ENCODE measurements around the gene FBXL17.
A peak's percentile ranks its signal among the peaks of the same experiment; 100 is the strongest.

FBXL17 gene

DNA sequence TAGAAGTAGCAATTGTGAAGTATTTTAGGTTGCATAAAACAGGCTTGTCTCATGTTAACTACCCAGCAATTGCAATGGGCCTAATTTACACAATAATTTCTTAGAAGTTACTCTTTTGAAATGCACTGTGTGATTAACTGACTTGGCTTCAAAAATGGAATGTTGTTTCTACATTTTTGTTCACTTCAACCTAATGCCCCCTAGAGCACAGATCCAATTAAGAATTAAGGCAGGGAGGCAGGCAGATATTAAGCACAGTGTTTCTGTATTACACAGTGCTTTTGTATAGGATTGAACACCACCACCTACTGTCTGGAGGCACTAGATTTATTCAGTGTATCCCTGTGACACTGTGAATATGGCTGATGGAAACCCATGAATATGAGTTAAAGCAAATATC lies 302.1 kb downstream of the FBXL17 start:
- DNase-seq, result no peak

DNA sequence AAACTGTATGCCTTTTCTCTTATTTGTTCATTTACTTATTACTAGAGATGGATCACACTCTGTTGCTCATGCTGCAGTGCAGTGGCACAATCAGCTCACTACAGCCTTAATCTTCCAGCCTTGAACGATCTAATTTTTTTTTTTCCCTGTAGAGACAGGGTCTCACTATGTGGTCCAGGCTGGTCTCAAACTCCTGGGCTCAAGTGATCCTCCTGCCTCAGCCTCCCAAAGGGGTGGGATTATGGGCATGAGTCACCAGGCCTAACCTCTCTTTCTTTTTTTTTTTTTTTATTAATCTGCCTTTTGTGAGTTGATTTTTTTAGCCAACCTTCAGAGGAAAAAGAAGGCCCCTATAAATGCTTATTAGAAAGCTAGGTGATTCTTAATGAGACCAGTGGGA lies 303.0 kb downstream of the FBXL17 start:
- no peak for DNase-seq

DNA sequence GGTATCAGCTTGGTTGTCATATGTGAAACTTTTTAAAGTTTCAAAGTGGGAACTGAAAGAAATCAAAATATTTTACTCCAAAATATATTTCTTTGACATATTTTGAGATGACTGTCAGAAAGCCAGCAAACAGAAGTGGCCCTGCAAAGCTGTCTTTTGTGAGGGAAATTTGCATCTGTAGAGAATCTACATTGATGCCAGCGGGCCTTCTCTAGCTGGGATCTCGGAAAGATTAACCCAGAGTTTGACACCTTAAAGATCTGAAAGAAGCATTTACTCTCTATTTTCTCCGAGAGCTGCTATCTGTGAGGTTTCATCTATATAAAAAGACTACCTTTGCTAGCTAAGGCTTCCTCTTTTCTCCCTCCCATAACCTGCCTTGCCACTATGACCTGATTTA lies 303.6 kb downstream of the FBXL17 start:
- no peak for DNase-seq

DNA sequence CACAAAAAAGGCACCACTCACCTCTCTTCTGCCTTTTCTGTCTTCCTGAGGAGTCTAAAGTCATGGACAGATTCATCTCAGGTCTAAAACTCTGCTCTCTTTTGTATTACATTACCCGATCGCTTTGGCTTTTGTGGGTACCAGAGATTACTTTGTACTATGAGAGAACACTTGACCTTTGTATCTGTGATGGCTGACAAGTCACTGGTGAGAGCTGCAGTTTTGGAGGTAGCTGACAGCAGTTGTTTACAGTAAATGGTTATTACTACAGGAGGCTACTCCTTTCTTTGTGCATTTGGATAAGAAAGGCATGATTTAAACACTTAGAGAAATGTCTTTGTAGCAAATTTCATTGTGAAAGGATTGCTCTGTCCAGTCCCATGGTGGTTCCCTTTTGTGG lies 307.3 kb downstream of the FBXL17 start:
- no peak for DNase-seq

DNA sequence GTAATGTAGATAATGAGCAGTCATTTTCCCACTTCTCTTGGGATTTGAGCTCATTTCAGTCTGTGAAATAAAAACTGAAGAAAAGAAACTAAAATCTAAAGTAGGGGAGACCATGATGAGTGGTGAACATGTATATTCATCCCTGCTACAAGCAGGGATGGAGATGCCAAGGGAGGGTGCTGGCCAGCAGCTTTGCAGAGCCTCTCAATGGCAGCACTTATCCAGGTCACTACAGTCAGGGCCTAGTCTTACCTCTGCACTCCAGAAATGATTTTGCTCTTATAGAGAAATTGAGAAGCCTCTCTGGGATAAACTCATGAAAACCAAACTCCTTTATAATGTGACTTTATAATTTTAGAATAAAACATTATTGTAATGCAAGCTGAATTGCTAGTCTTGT lies 317.6 kb downstream of the FBXL17 start:
- no peak for DNase-seq

DNA sequence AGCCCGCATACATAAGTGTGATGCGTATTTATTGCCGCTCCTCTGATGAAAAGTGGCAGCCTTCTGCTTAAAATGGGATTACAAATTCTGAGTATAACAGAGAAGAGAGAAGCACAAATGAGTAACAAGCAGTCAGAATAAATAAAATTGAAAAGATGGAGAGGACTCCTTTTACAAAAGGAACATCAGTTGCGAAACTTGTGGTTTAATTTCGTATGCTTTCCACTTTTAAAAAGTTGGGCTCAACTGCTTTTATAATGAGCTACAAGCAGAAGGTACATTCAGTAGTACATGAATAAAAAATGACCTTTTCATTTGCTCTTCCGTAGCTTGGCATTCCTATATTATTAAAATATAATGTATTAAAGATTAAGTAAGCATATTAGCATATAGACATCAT lies 320.0 kb downstream of the FBXL17 start:
- DNase-seq, result no peak

DNA sequence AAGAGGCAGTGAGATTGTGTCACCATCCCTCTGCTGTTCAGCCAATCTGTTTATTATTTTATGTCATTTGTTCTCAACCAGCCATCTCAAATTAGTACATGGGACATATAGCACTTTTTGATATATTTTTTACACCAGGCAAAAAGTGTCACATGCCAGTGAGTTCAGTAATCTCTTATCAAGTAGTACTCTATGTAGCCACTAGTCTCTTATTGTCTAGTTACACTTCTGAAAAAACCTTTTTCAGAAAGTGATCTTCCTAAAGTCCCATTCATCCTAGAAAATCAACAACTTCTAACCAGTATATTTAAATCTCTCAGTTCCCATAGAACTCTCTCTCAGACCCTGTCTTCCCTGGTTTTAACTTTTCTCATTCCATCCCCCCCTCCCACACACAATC lies 321.6 kb downstream of the FBXL17 start:
- no peak for DNase-seq

DNA sequence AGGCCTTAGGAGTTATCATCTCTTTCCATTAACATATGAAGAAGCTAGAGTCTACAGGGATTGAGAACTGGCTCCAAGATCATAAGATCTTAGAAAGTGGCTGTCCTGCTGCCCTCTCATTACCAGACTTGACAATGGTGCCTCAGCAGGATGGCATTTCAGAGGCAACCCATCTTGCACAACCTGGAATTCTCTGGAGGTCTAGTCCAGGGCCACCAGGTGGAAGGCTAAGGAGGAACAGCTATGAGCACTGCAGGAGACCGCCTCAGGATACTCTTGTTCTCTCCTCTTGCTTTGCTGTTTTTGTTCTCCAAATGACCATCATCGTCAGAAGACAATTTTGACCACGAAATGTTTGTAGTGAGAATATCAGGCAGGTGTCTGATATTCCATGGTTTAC lies 322.6 kb downstream of the FBXL17 start:
- no peak for DNase-seq

DNA sequence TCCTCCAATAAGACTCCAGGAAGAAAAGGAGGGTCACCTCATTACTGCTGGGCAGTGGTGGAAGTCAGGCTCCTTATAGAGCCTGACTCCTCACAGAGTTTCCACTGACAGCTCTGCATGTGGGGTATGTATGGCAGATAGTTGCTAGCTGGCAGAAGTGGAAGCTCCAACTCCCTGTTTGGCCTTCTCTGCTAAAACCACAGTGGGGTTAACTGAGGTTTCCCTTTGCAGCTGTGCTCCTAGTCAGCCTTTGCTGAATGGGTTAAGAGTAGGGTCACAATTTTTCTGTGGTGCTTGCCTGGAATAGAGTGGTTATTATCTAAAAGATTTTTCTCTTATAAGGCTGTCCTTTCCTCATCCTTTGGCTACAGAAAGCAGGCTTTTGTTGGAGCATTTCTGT lies 327.5 kb downstream of the FBXL17 start:
- DNase-seq, result no peak

DNA sequence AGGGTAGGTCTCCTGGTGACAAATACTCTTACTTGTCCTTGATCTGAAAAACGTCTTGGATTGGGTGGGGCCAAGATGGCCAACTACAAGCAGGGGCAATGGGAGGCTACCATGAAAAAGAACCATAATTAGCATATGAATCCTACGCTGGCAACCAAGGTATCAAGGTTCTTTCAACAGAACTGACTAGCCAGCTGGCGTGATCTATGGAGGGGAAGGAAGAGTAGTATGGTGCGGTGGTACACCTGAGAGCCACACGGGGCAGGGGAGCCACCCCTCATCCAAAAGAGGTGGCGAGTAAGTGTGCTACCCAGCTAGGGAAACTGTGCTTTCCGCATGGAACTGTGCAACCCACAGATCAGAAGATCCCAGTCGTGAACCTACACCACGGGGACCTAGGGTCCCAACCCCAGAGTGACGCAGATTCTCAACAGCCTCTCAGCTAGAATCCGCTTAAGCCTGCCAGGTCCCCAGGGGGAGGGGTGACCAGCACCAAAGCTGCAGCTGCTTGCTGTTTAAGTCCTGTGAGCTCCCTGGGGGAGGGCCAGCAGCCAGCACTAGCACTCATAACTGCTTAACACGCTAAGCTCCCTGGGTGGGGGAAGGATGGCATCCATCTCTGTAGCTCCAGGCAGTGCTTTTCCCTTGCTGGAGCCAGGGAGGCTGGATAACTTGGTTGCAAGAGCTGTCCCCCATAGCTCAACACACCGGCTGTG lies 334.8 kb downstream of the FBXL17 start:
- no peak for DNase-seq

DNA sequence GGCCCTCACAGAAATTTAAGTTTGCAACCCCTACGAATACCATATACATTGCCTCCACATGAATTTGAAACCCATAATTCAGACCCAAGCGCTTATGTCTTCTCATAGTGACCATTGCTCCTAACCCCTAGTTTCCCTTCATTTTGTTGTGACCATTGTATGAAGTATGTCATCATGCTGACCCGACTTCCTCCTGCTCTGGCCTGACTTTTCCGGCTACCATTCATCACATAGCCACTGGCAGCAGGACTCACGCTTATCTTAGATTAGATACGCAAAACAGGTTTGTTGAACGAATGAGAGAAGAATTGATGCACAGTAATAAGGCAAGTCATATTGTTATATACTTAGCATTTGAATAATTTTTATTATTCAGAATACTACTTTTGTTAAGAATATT lies 345.4 kb downstream of the FBXL17 start:
- DNase-seq, result no peak

DNA sequence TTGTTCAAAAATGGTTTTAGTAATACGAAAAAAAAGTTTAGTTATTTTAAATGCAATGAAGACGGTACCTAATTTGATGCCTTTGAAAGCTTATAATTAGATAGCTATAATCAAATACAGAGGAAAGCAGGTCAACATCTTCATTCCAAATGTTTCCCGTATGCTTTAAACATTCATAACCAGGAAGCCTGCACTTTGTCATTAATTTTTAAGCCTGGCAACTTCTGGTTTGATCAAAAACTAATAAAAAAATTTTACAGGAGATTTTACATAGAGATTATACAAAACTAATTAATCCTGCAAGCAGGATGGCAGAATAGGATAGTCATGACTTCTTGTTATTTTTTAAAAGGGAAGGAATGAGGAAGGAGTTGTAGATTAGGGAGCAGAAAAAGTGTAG lies 353.0 kb downstream of the FBXL17 start:
- no peak for DNase-seq

DNA sequence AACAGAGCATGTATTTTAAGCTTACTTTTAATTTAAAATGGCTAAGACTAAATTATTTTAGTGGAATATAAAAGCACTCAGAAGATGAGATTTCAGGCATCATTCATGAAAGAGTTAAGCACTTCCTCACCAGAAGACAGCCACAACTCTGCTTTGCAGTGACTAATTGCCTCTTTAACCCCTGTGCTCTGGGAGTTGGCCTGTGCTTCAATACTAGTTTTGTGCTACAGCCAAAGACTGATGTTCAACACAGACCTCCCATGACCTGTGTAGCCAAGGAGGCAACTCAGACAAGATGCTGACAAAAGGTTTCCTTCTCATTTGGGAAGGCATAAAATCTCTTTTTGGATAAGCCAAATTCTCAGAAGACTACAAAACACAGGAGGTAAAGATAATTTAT lies 353.5 kb downstream of the FBXL17 start:
- DNase-seq, result no peak

DNA sequence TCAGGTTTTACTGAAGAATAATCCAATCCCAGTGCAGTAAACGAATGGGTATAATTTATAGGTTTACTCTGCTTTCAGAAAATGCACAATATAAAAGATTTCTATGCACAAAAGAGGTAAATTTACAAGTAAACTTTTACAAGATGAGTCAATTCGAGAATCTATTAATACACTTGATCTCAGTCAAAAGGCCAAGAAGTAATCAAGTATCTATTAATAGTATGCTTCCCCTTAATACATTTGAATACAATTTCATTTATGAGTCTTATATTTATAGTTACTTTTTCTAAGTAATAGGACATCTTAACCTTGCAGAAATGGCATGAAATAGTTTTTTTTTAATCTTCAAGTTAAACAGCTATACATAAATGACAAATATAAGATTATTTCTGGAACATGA lies 355.9 kb downstream of the FBXL17 start:
- DNase-seq, result no peak

DNA sequence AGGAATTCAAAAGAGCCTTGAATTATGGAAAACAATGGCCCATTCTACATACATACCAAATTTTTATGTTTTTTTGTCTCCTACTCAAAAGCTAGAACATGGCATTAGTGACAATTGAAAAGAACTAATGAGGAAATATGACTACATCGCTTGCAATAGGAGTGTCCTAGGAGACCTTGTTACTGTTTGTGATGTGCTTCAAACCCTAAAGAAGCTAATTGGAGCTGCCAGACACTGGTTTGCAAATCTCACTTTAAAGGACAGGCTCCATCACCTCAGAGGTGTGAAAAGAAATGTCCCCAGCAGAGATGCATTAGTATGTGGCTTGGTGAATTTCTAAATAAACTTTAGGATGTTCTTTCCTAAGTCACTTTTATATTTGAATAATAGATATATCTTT lies 356.9 kb downstream of the FBXL17 start:
- no peak for DNase-seq

DNA sequence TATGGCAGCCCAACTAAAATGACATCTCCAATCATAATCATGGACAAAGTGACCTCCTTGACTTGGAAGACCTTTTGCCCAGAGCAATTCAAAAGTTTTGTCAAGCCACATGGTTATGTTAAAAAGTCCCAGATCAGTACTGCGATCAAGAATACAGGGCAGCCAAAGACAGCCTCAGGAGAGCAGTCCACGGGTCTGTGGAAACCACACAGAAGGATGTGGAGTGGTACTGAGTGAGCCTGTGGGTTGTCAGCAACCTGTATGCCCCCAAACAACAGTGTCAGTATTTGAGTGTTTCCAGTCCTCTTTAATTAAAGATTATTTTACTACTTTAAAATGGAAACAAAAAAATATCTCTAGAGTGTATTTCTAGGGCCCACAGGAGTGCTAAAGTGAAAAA lies 365.8 kb downstream of the FBXL17 start:
- DNase-seq, result no peak

DNA sequence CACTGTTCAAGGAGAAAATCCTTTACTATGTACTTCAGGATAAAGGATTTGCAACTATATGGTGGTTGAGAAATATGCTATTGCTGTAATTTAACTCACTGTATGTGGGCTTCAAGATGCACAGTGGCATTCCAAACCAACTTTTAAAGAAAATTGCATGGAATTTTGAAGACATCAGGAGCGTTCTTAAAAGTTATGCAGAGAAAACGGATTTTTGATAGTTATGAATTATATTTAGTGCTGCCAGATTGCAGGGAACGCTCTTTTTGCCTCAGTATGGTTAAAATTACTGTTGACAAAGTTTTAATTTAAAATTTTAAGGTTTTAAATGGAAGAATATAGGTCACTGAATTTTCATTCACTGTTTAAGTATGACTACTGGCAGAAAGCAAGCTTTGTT lies 375.1 kb downstream of the FBXL17 start:
- no peak for DNase-seq

DNA sequence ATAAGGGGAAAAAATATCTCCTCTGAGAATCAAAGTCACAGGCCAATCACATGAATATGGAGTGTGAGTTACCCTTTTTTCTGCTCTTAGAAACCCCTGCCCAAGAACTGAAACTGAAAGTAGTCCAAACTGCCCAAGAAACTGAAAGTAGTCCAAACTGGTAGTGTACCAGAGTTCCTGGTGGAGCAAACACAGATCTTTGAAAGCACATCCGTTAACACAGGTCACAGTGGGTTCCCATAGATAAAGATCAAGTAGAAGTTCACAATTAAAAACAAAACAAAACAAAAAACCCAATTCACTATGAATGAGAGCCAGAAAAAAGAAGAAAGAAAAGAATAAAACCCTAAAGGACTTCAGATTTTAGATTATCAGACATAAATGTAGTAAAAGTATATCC lies 378.7 kb downstream of the FBXL17 start:
- no peak for DNase-seq

DNA sequence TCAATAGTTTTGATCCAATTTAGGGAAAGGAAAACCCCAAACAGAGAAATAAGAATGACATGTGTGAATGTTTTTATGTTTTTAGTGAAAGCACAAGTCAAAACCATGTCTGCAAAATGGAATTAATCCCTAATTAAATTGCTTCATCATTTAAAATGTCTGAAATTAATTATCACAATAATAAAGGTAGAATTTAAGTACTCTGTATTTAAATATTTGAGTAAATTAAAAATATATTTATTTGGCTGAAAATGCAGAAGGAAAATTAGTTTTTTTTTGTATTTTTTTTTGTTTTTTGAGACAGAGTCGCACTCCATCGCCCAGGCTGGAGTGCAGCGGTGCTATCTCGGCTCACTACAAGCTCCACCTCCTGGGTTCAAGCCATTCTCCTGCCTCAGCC lies 380.7 kb downstream of the FBXL17 start:
- DNase-seq, result no peak

DNA sequence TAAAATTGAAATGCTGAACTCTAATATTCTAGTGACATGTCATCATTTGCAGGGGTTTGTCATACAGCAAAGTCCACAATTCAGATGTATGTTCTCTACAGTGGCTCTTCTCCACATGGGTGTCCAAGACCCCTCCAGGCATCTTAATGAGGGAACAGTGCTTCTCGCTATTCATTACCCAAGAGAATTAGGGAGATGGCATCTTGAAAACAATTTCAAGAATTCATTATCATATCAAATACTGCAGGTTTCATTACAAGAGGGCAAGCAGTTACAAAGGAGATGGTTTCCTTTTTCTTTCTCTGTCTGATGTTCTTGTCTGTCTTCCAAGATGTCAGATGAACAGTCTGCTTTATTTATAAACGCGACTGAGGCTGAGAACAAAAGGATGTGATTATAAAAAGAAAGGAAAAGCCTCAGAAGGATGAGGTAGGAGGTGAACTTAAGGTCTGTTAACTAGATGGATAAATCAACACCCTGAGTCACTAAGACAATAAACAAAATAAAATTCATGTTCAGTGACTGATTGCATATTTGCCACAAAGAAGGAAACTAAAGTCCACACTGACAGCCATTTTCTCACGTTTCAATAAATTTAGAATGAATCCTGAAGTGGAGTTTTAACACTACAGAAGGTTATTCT lies 384.4 kb downstream of the FBXL17 start:
- DNase-seq, result no peak

DNA sequence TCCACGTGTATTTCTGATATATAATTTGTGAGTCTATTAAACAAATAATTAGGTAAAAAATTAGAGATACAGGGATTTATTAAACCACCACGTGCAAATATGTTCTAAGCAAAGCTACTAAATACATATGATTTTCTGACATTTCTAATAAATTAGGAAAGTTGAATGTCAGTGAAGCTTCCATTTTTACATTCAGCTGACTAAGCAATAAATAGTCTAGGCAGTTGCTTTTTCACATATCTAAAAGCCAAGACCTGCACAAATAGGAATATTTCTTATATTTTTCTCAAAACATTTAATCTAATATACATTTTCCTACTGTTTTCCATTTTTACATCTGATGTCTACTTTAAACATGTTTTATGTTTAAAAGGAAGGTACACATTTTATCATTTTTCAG lies 388.6 kb downstream of the FBXL17 start:
- DNase-seq, result no peak

DNA sequence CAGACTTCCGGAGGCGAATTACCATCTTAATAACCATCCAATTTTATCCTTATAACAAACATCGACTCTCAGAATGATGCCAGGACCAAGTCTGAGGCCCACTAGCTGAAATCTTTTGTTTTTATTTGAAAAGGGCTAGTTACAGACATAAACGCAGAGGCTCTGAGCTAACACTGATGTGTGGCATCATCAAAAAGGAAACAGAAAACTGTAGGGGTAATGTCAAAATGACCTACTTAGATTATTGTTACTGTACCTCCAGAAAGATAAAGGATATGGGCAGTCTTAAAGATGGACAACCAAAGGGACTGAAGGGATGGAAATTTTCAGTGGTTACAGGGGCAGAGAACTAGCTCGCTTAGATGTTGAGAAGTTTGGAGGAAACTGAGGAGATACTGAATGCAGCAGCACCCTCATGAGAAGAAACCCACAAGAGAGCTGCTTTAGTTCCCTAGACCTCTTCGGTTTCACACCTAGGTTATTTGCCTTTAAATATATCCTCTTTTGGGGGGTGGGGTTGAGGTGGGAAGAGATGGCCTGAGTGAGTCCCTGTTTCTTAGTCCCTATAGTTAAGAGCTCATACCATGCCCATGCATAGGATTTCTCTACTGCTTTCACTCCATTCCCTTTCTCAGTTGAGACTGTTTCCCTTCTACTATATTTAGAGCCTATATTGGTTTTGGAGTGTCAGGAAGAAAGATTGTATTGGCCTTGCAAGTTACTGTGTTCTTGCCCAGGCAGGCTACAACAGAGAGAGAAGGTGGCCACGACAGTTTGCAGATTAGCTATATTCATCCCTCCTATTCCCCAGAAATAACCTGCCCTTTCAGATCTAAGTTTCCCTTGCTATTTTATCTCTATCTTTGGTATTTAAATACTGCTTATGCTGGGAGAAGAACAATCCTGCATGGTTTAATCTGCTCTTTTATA lies 390.8 kb downstream of the FBXL17 start:
- DNase-seq, result peak in 1 of 2 experiments; percentile 10

DNA sequence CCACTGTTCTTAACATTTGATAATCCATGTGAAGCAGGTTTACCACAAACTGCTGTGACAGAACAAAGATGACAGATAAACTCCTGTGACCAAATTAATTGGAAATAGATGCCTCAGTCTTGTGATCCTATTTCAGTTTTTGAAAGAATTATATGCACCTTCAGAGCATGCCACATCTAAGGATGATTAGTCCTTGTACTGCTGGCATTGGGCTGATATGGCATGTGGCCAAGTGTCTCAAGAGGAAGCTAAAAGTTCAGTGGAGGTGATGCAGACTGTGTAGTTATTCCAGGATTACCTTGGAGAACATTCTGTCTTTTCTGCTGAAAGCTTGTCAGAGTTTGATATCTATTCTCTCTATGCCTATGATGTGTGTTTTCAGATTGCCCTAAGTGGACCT lies 396.8 kb downstream of the FBXL17 start:
- DNase-seq, result no peak
